ENCODE data around the gene BLNK.
"Not testable (repeated sequence)": the region's sequence is repeated elsewhere in the genome, so short reads cannot be mapped to it uniquely, and the experiment has no call there.

Gene BLNK

DNA sequence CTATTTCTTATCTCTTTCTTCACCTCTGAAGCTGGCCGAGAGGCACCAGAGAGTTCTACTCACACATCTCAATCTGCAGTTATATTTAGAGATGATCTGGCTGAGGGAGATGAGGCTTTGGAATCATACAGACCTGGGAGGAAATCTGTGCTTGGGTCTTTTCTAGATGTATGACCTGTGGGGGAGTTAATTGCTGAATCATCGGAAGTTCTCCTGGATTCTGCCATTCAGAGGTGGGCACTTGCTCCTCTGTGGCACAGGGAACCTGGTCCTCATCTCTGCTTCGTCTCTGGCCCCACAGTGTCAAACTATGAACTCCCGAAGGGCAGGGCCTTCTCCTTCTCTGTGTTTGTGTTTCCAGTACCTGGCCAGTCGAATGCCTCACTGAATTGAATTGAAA, 52.5 kb downstream of the BLNK start:
- DNase-seq, result no peak

DNA sequence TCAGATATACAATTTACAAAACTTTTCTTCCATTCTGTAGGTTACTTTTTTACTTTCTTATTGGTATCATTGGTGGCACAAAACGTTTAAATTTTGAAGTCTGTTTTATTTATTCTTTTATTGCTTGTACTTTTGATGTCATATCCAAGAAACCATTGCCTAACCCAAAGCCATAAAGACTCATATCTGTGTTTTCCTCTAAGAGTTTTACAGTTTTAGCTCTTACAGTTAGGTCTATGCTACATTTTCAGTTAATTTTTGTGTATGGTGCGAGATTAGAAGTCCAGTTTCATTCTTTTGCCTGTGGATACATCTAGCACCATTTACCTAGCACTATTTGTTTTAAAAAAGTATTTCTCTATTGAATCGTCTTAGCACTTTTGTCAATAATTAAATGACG, 53.7 kb downstream of the BLNK start:
- DNase-seq, result no peak

GRCh38 chr10:96216775-96217174, 54.6 kb downstream of the BLNK start:
- DNase-seq, result no peak

GRCh38 chr10:96212911-96213310, 58.5 kb downstream of the BLNK start:
- DNase-seq, result no peak

DNA sequence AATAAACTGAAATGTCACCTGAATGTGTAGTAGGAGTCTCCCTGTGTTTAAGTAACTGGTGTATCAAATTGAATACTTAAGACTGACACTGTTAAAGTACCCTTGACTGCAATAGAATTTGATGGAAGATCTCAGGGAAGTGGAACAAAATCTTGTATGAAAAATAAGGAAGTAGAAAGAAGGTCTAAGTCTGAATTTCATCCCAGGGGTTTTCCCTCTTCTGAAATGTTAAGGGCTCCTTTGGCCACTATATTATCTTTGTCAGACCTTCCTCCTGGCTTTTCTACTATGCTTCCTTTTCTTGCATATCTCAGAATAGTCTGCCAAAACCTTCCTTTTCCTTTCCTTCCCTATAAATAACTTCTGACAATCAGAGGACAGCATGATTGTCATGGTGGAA, 59.6 kb downstream of the BLNK start:
- no peak for DNase-seq

DNA sequence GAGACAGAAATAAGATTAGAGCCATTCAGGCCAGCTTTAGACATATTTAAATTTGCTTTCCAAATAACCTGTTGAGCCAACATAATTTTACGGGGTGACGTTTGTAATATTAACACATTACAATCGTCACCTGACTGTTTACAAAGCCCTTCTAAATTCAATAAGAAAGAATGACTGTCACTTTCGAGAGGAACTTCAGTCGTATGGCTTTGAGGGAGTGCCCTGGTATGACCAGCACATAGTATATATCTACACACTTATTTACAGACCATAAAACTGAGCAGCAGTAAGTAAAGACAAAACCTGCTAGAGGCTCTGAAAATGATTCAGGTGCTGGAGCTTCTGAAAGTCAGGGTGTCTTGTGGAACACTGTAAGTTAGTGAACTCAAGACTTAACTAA, 62.4 kb downstream of the BLNK start:
- DNase-seq, result no peak

- no peak for DNase-seq
Observed at GRCh38 chr10:96208271-96208670, 63.1 kb downstream of the BLNK start.

DNA sequence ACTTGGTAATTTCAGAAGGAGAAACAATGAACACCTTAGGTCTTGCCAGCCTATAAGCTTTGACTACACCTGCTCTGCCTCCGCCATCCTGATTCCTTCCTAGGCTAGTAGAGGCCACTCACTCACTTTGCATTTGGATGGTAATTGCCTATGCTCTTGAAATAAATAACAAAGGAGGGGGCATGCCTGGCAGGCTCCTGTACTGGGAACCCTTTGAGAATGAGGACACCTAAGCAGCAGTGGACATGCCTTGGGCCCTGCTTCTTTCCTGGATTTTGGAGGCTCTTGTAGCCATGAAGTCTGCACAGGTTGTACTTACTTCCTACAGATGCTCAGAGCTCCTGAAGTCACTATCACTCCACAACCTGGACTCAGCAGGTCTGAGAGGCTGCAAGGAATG, 65.8 kb downstream of the BLNK start:
- DNase-seq, result no peak

DNA sequence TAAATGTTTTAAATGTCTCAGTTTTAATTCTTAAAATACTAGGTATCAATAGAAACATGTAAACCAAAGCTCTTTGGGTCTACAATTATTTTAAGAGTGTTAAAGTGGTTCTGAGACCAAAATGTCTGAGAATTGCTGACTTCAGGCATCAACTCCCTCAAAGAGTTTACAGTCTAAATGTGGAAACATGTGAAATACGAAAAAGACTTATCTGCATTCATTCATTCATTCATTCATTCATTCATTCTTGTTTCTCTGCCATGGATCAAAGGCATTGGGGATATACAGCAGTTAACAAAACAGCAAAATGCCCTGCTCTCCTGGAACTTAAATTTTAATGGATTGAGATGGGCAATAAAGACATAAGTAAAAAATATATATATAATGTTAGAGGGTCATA, 69.8 kb downstream of the BLNK start:
- no peak for DNase-seq

DNA sequence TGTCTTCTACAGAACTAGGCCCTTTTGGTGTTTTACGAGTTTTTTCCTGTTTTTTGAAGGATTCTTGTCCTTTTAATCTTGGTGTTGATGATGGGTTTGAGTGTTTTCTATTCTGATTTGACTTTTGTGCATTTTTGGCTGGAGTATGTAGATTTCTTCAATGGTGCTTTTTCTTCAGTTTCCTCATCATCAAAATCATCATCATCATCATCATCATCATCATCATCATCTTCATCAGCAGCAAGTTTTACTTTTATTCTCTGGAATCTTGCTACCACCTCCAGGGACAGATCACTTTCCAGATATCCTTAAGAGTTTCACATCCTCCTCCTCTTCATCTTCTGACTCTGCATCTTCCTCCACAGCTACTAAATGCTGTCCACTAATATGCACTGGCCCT, 81.9 kb downstream of the BLNK start:
- not testable (repeated sequence) for DNase-seq

GRCh38 chr10:96188916-96189315, 82.5 kb downstream of the BLNK start:
- DNase-seq, result no peak

DNA sequence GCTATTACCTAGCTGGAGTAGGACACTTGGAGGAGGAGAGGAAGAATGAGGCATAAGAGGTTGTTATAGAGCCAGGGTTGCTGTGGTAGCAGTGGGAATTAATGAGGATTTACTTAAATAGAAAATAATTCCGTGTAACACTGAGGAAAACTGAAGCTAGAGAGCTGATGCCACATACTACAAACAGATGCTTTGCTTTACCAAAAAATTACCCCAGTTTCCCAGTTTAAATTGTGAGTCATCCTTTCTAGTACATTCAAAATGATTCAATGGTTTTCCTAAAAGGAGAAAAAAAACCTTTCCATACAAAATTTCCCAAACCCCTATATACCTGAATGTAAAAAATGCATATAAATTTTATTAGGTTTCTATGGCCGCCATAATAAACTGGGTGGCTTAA, 82.9 kb downstream of the BLNK start:
- no peak for DNase-seq

DNA sequence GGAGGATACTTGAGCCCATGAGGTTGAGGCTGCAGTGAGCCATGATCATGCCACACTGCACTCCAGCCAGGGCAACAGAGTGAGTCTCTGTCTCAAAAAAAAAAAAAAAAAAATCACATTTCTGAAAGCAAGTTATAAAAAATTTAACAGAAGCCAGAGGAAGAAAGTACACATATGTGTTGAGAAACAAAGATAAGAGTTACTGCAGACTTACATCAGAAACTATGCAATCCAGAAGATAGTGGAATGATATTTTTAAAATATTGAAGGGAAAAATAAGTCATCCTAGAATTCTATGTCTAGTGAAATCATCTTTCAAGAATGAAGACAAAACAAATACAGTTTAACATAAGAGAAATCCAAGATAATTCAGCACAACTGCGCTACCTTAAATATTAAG, 94.4 kb downstream of the BLNK start:
- DNase-seq, result no peak

DNA sequence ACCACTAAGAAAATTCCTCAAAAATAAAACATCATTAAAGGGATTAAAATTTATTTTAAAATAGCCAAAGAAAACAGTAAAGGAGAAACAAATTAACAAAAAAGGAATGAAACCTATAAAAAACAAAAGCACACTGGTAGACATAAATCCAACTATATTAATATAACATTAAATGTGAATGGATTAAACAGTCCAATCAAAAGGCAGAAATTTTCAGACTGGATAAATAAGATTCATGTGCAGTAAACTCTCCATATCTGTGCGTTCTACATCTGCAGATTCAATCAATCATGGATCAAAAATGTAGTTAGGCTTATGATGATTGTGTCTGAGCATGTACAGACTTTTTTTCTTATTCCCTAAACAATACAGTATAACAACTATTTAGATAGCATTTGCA, 98.7 kb downstream of the BLNK start:
- no peak for DNase-seq

GRCh38 chr10:96170230-96170629, 101.1 kb downstream of the BLNK start:
- no peak for DNase-seq

DNA sequence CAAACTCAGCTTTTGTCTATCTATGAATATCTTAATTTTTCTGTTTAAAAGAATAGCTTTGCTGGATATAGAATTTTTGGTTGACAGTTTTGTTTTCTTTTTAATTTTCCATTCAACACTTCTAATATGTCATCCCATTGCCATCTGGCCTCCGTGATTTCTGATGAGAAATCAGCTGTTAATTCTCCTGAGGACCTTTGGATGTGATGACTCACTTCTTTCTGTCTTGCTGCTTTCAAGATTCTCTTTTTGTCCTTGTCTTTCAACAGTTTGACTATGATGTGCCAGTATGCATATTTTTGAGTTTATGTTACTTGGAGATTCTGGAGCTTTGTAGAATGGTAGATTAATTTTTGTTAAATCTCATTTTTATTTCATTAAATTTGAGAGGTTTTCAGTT, 102.8 kb downstream of the BLNK start:
- DNase-seq, result no peak

DNA sequence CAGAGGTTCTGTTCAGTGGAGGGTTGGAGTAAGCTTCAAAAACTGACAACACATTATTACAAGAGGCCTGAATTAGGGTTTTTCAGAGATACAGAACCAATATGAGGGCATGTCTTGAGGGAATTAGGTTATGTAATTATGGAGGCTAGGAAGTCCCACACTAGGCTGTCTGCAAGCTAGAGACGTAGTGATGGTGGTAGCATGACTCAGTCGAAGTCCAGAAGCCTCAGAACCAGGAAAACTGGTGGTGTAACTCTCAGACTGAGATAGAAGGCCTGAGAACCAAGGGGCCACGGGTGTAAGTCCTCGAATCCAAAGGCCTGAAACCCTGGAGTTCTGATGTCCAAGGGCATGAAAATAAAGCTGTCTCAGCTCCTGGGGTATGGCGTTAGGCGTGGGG, 105.6 kb downstream of the BLNK start:
- DNase-seq, result no peak

DNA sequence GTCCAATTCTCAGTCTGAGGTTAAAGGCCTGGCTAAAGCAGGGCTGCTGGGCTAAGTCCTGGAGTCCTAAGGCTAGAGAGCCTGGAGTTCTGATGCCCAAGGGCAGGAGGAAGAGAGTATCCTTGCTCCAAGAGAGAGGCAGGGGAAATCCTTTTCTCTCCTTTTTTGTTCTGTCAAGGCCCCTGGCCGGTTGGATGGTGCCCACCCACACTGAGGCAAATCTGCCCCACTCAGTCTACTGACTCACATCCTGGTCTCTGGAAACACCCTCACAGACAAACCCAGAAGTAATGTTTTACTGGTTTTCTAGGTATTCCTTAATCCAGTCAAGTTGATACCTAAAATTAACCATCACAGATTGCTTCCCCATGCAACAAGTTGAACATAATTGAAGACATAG, 118.3 kb downstream of the BLNK start:
- no peak for DNase-seq

DNA sequence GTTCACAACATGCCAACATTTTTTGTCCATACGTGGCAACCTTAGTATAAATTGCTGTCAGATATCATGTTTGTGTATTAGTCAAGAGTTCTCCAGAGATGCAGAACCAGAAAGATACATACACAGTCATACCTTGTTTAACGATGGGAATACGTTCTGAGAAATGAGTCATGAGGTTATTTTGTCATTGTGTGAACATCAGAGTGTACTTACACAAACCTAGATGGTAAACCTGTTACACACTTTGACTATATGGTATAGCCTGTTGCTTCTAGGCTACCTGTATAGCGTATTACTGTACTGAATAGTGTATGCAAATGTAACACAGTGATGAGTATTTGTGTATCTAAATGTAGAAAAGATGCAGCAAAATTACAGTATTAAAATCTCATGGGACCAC, 118.9 kb downstream of the BLNK start:
- DNase-seq, result no peak

Measured in NCI-H524 treated with DMSO at 0.1 percent for 48 hours (cell line).